Activated naive CD8-positive, alpha-beta T cell treated with anti-CD3 and anti-CD28 coated beads, Interleukin-2, amount 50 U/mL, for 24 hours (primary cell): ENCODE data around the gene PIP5K1A.
A peak's percentile ranks its signal among the peaks of the same experiment; 100 is the strongest.
"Not testable (repeated sequence)": the region's sequence is repeated elsewhere in the genome, so short reads cannot be mapped to it uniquely, and the experiment has no call there.

Experiments used
- ATAC-seq: fragments of 150-1000 bp; cut with Tn5 transposase; one replicate; pipeline ENCODE4 v1.10.0; 2021
- DNase-seq: peaks from one replicate; pipeline ENCODE4 v3.0.0; 2021
- H3K27ac Mint-ChIP-seq: one replicate; pipeline ENCODE4 v1.8.0; 2021; ENCODE audit warnings: mild to moderate bottlenecking, mixed read lengths
- H3K27me3 Mint-ChIP-seq: one replicate; pipeline ENCODE4 v1.8.0; 2021; ENCODE audit warnings: mixed read lengths
- H3K36me3 Mint-ChIP-seq: one replicate; pipeline ENCODE4 v1.8.0; 2021; ENCODE audit warnings: low read depth, mixed read lengths
- H3K4me1 Mint-ChIP-seq: one replicate; pipeline ENCODE4 v1.8.0; 2021; ENCODE audit warnings: mixed read lengths
- H3K4me3 Mint-ChIP-seq: one replicate; pipeline ENCODE4 v1.8.0; 2021; ENCODE audit warnings: mild to moderate bottlenecking, moderate library complexity, mixed read lengths
- H3K9me3 Mint-ChIP-seq: one replicate; pipeline ENCODE4 v1.8.0; 2021; ENCODE audit warnings: mixed read lengths

Gene PIP5K1A

DNA sequence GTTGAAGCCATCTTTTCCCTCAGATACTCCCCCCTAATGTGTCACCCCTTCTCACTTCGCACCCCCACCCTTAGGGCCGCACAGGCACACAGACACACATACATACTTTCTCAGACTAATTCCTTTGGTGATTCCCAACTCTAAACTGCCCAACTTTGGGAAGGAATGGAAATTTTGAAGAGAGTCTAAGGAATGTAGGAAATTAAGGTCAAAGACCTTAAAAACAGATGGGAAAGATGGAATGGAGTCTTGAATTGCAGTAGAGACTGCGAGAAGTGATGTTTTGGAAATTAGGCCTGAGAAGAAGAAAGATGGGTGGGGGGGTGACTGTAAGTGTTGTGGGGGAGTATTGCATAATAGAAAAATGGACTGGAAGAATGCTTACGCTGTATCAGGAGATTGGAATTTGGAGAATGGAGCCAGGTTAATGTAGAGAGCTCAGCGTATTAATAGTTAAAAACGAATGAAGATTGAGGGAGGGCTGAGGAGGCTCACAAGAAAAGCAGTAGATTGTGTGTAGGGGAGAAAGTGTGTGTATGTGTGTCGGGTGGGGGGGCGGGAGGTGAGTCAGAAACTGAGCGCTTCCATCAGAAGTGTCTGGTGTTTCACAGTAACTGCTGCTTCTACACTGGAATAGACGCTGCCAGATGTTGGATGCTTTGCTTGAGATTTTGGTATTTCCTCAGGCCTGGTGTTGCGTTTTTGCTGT is 1.7 kb downstream of the PIP5K1A start:
- DNase-seq (peak; percentile 18), ATAC-seq (peak; percentile 33)
- Mint-ChIP-seq H3K9me3 (no peaks in the 10 kb centered on the region), H3K27ac (peak overlapping the region; percentile 99), H3K36me3 (peaks cover 31% of the 10 kb centered on the region), H3K4me1 (peaks cover 52% of the 10 kb centered on the region), H3K4me3 (peak overlapping the region; percentile 94), H3K27me3 (peaks cover 4% of the 10 kb centered on the region)

DNA sequence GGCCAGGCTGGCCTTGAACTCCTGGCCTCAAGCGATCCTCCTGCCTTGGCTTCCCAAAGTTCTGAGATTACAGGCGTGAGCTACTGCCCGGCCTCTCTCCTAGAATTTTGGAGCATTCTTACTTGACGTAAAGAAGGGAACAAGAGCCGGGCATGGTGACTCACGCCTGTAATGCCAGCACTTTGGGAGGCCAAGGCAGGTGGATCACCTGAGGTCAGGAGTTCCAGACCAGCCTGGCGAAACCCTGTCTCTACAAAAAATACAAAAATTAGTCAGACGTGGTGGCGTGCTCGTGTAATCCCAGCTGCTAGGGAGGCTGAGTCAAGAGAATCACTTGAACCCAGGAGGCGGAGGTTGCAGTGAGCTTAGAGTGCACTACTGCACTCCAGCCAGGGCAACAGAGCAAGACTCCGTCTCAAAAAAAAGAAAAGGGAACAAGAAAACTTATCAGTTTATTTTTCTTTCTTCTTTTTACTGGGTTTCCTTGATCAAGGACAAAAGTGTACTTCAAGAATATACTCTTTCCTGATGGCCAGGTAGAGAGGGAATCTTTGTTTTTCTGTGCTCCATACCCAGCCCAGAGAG is 7.1 kb downstream of the PIP5K1A start:
- not testable (repeated sequence) for ATAC-seq, H3K4me3 Mint-ChIP-seq, H3K27me3 Mint-ChIP-seq, H3K27ac Mint-ChIP-seq, H3K9me3 Mint-ChIP-seq, DNase-seq
- Mint-ChIP-seq H3K36me3 (peaks cover 32% of the 10 kb centered on the region), H3K4me1 (peaks cover 24% of the 10 kb centered on the region)

DNA sequence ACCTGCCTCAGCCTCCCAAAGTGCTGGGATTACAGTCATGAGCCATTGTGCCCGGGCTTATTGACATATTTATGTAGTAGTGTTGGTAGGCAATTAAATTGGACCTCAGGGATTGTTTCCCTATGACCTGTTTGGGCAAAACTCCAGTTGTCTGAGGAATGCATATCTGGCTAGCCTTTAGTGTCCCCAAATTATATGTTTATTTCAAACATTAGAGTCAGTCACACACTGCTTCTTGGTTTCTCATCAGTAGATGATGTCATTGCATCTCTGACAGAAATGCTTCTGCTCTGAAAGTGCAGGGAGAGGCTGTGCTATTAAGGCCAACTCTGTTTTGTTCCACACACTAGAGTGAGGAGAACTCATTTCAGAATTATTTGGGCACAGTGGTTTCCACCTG is 12.5 kb downstream of the PIP5K1A start:
- no peak for ATAC-seq
- peaks cover 31% of the 10 kb centered on the region for H3K36me3 Mint-ChIP-seq
- no peaks in the 10 kb centered on the region for H3K9me3 Mint-ChIP-seq
- H3K27ac Mint-ChIP-seq: no peak overlapping the region
- DNase-seq: no peak
- H3K4me3 Mint-ChIP-seq: no peak overlapping the region
- no peaks in the 10 kb centered on the region for H3K27me3 Mint-ChIP-seq
- H3K4me1 Mint-ChIP-seq: peaks cover 21% of the 10 kb centered on the region

- peak overlapping the region; percentile 76 for H3K27ac Mint-ChIP-seq
- H3K9me3 Mint-ChIP-seq: no peaks in the 10 kb centered on the region
- no peak overlapping the region for H3K4me3 Mint-ChIP-seq
- H3K27me3 Mint-ChIP-seq: no peaks in the 10 kb centered on the region
- ATAC-seq: peak; percentile 20
- peaks cover 26% of the 10 kb centered on the region for H3K36me3 Mint-ChIP-seq
- DNase-seq: no peak
- H3K4me1 Mint-ChIP-seq: peaks cover 25% of the 10 kb centered on the region
Observed at GRCh38 chr1:151211972-151212705, 13.8 kb downstream of the PIP5K1A start.

DNA sequence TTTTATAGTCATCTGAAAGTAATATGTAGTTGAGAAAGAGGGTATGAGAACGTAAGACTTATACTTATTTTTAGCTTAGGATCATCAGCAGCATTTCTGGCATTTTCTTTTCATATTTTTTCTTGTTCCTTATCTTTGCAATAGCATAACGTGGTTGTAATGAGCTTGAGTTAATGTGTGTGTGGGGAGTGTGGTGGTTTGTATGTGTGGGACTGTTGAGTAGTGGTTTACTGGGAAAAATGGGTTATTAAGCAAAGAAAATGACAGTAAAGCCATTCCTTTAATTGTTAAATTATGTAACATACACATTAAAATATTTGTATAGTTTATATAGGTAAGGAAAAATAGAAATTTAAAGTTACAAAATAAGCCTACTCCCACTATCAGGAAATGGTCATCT is 15.2 kb downstream of the PIP5K1A start:
- ATAC-seq: no peak

GRCh38 chr1:151221616-151222015 is 23.3 kb downstream of the PIP5K1A start:
- Mint-ChIP-seq H3K4me1 (peaks cover 6% of the 10 kb centered on the region), H3K27me3 (no peaks in the 10 kb centered on the region), H3K9me3 (no peaks in the 10 kb centered on the region), H3K4me3 (no peak overlapping the region), H3K36me3 (peaks cover 22% of the 10 kb centered on the region), H3K27ac (no peak overlapping the region)
- no peak for ATAC-seq
- DNase-seq: no peak

More for the DNA sequence above, 15.2 kb downstream of the PIP5K1A start:
- Mint-ChIP-seq H3K36me3 (peaks cover 24% of the 10 kb centered on the region), H3K9me3 (no peaks in the 10 kb centered on the region), H3K4me3 (no peak overlapping the region), H3K27ac (no peak overlapping the region), H3K4me1 (peaks cover 27% of the 10 kb centered on the region), H3K27me3 (no peaks in the 10 kb centered on the region)
- no peak for DNase-seq

- no peak overlapping the region for H3K27ac Mint-ChIP-seq
- H3K4me1 Mint-ChIP-seq: peaks cover 6% of the 10 kb centered on the region
- H3K36me3 Mint-ChIP-seq: peaks cover 25% of the 10 kb centered on the region
- H3K27me3 Mint-ChIP-seq: no peaks in the 10 kb centered on the region
- H3K4me3 Mint-ChIP-seq: no peak overlapping the region
- DNase-seq (no peak), ATAC-seq (no peak)
- no peaks in the 10 kb centered on the region for H3K9me3 Mint-ChIP-seq
Observed at GRCh38 chr1:151222130-151222529, 23.8 kb downstream of the PIP5K1A start.

- Mint-ChIP-seq H3K27me3 (no peaks in the 10 kb centered on the region), H3K9me3 (no peaks in the 10 kb centered on the region), H3K4me3 (no peak overlapping the region), H3K36me3 (peaks cover 56% of the 10 kb centered on the region), H3K27ac (peak overlapping the region; percentile 31), H3K4me1 (peaks cover 2% of the 10 kb centered on the region)
- no peak for ATAC-seq
- no peak for DNase-seq
Observed at GRCh38 chr1:151235235-151235634, 36.9 kb downstream of the PIP5K1A start.

DNA sequence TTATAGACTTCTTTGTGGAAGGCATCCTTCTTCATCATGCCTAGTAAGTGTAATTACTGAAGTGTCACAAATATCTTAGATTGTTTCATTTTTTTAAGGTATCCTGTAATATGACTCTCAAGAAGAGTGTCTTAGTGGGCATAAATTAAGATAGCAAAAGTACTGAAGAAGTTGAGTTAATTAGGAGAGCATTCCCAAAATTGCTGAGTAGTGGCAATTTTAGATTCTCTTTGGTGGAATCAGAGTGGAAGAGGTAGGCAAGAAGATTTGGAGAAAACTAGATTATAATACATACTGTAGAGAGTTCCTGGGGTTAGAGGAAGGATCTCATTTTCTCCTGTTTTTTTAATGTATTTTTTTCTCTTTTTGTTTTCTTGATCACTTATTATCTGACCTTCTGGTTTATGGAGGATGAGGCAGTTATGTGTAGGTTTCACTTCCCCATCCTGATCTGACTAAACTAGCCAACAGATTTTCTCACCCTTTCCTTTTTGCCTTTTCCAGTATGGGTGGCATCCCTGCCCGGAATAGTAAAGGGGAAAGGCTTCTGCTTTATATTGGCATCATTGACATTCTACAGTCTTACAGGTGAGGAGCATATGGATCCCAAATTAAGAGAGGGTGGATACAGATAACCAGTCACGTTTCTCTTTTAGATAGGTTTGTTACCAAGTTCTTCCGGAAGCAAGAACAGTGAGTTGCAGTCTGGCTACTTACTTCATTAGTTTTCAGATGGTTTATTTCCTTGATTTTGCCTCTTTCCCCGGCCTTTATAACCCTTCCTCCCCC is 39.5 kb downstream of the PIP5K1A start:
- H3K36me3 Mint-ChIP-seq: peaks cover 55% of the 10 kb centered on the region
- no peak for DNase-seq
- H3K9me3 Mint-ChIP-seq: no peaks in the 10 kb centered on the region

DNA sequence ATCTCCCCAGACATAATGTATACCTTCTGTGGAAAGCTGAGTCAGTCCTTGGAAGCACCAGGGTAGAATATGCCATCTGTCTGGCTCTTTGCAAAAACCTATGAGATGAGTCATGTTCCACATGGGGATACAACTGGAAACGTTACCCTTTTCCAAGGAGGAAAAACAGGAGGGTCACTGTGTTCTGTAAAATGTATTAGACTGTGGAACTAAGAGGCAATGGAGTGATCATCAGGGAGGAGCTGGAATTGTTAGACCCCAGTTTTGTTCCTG is 40.1 kb downstream of the PIP5K1A start:
- DNase-seq (no peak), ATAC-seq (no peak)
- H3K27ac Mint-ChIP-seq: no peak overlapping the region
- H3K9me3 Mint-ChIP-seq: no peaks in the 10 kb centered on the region
- H3K27me3 Mint-ChIP-seq: no peaks in the 10 kb centered on the region
- H3K4me3 Mint-ChIP-seq: no peak overlapping the region
- peaks cover 59% of the 10 kb centered on the region for H3K36me3 Mint-ChIP-seq
- H3K4me1 Mint-ChIP-seq: peaks cover 2% of the 10 kb centered on the region

More for the DNA sequence above, 39.5 kb downstream of the PIP5K1A start:
- H3K4me1 Mint-ChIP-seq: peaks cover 2% of the 10 kb centered on the region
- no peak overlapping the region for H3K4me3 Mint-ChIP-seq
- peak overlapping the region; percentile 4 for H3K27ac Mint-ChIP-seq
- no peak for ATAC-seq
- no peaks in the 10 kb centered on the region for H3K27me3 Mint-ChIP-seq

- Mint-ChIP-seq H3K36me3 (peaks cover 60% of the 10 kb centered on the region), H3K9me3 (no peaks in the 10 kb centered on the region)
- no peak for ATAC-seq
Observed at GRCh38 chr1:151242442-151242841, 44.1 kb downstream of the PIP5K1A start.

GRCh38 chr1:151243683-151244216 is 45.4 kb downstream of the PIP5K1A start:
- Mint-ChIP-seq H3K27me3 (no peaks in the 10 kb centered on the region), H3K27ac (no peak overlapping the region), H3K36me3 (peaks cover 61% of the 10 kb centered on the region), H3K4me1 (no peaks in the 10 kb centered on the region), H3K9me3 (no peaks in the 10 kb centered on the region), H3K4me3 (no peak overlapping the region)
- DNase-seq: no peak
- ATAC-seq: no peak

More at GRCh38 chr1:151242442-151242841, 44.1 kb downstream of the PIP5K1A start:
- no peak overlapping the region for H3K27ac Mint-ChIP-seq
- peaks cover 2% of the 10 kb centered on the region for H3K4me1 Mint-ChIP-seq
- DNase-seq: no peak
- H3K27me3 Mint-ChIP-seq: no peaks in the 10 kb centered on the region
- no peak overlapping the region for H3K4me3 Mint-ChIP-seq

- DNase-seq (no peak), ATAC-seq (no peak)
- H3K27ac Mint-ChIP-seq: no peak overlapping the region
- H3K36me3 Mint-ChIP-seq: peaks cover 55% of the 10 kb centered on the region
- no peaks in the 10 kb centered on the region for H3K9me3 Mint-ChIP-seq
- H3K4me1 Mint-ChIP-seq: no peaks in the 10 kb centered on the region
- H3K4me3 Mint-ChIP-seq: no peak overlapping the region
- H3K27me3 Mint-ChIP-seq: no peaks in the 10 kb centered on the region
Observed at GRCh38 chr1:151246786-151247185, 48.4 kb downstream of the PIP5K1A start.

DNA sequence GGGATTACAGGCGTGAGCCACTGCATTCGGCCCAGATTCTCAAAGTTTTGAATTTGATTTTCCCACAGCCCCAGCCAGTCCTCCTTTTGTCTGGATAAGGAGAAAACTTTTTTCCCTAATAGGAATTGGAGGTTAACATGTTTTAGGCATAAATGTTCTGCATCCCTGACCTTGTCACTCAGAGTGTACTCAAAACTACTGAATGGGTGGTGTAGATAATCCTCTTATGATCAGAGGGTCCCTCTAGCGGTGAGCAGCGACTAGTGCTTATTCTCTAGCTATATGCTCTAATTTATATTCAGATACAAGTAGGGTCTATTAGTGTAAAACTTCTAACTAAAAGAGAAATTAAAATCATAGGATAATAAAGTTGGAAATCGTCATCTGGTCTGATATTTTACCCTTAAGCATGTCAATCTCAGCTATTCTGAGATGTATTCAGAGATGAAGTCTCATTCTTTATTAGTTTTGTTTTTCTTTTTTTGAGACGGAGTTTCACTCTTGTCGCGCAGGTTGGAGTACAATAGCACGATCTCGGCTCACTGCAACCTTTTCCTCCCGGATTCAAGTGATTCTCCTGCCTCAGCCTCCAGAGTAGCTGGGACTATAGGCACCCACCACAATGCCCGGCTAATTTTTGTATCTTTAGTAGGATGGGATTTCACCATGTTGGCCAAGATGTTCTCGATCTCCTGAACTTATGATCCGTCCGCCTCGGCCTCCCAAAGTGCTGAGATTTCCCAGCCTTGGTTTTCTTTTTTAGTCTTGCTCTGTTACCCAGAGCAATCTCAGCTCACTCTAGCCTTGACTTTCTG is 53.5 kb downstream of the PIP5K1A start:
- Mint-ChIP-seq H3K4me1 (peaks cover 18% of the 10 kb centered on the region), H3K27me3 (peaks cover 2% of the 10 kb centered on the region), H3K36me3 (peaks cover 35% of the 10 kb centered on the region), H3K4me3 (no peak overlapping the region), H3K27ac (no peak overlapping the region), H3K9me3 (no peaks in the 10 kb centered on the region)
- DNase-seq: peak; percentile 51
- peak; percentile 42 for ATAC-seq
